Endothelial cell of umbilical vein (primary cell): ENCODE measurements around the gene ZNF438. TPM values are rescaled to one million over a fixed set of nuclear protein-coding genes. Genes with fewer than 3 reads are reported as not detected.

Experiments used
- BruUV-seq: library from RNA; stranded (reverse); fragments of 400-500 nt; replicated peaks from 2 replicates; lab custom pipeline; 2021; lab: Mats Ljungman, UMichigan
- CTCF ChIA-PET: fragments of 300-600, 350-600 bp; sonication (Branson Sonifier 250); formaldehyde crosslinking; loops from one replicate; lab custom pipeline; 2021; ENCODE audit warnings: antibody characterized with exemption, inconsistent platforms; lab: Charles Lee
- POLR2A ChIA-PET: fragments of 300-600, 350-600 bp; sonication (Branson Sonifier 250); formaldehyde crosslinking; loops from one replicate; lab custom pipeline; 2021; ENCODE audit warnings: antibody characterized with exemption, inconsistent platforms; lab: Charles Lee
- DNase-seq: peaks from one replicate; pipeline ENCODE4 v3.0.0-alpha.2; 2011; ENCODE audit warnings: low read depth, low spot score
- FAIRE-seq: peaks from 2 replicates; lab custom pipeline; 2011; peaks lifted over from hg19 to GRCh38; lab: Jason Lieb, UNC
- H2AFZ ChIP-seq: 2 replicates; pipeline ENCODE4 v1.6.0; 2012; ENCODE audit warnings: low read depth, low read length, control low read depth, inconsistent platforms
- H3K27ac ChIP-seq: 2 replicates; pipeline ENCODE4 v1.5.1; 2011; ENCODE audit warnings: low read depth, mild to moderate bottlenecking, control low read depth, low read length, moderate library complexity; ENCODE audit not compliant: insufficient read depth
- H3K27me3 ChIP-seq, 2 experiments: 2 replicates each; pipeline versions ENCODE4 v1.6.0 to v1.6.1; 2011; ENCODE audit warnings: low read length in 2 of 2, mixed read lengths in 1 of 2; ENCODE audit not compliant: control insufficient read depth in 2 of 2, insufficient read depth in 2 of 2
- H3K36me3 ChIP-seq, 2 experiments: 2 replicates in 1 of 2; 3 replicates in 1 of 2; pipeline ENCODE4 v1.5.1; 2011; ENCODE audit warnings: low read length in 2 of 2, mild to moderate bottlenecking in 1 of 2, moderate library complexity in 1 of 2; ENCODE audit not compliant: control insufficient read depth in 2 of 2, insufficient read depth in 2 of 2; ENCODE audit errors: extremely low read depth in 1 of 2
- H3K4me1 ChIP-seq: 3 replicates; pipeline ENCODE4 v1.5.1; 2011; ENCODE audit warnings: mild to moderate bottlenecking, low read length; ENCODE audit not compliant: control insufficient read depth, insufficient read depth; ENCODE audit errors: extremely low read depth
- H3K4me2 ChIP-seq: 2 replicates; pipeline ENCODE4 v1.6.1; 2011; ENCODE audit warnings: low read length, control low read depth, mixed read lengths; ENCODE audit not compliant: insufficient read depth
- H3K4me3 ChIP-seq, 3 experiments: fragments of 200-600 bp in 1 of 3; sonication (generic), shearing (Covaris generic) in 1 of 3; replicated peaks in 1 of 3; 2 replicates each; pipeline ENCODE4 v1.5.1; 2011 to 2016; ENCODE audit warnings: control low read depth in 3 of 3, low read length in 3 of 3, mild to moderate bottlenecking in 2 of 3, inconsistent platforms in 1 of 3, low read depth in 1 of 3, moderate library complexity in 1 of 3; ENCODE audit not compliant: insufficient read depth in 1 of 3
- H3K79me2 ChIP-seq: 2 replicates; pipeline ENCODE4 v1.6.0; 2012; ENCODE audit warnings: low read length, inconsistent platforms; ENCODE audit not compliant: control insufficient read depth, insufficient read depth
- H3K9ac ChIP-seq: replicated peaks from 2 replicates; pipeline ENCODE3; 2011; ENCODE audit warnings: low read length, control low read depth; ENCODE audit not compliant: insufficient read depth; ENCODE audit errors: extremely low read depth
- H3K9me1 ChIP-seq: replicated peaks from 3 replicates; pipeline ENCODE4 v1.6.0; 2011; ENCODE audit warnings: mild to moderate bottlenecking, low read length; ENCODE audit not compliant: control insufficient read depth, insufficient read depth; ENCODE audit errors: extremely low read depth
- H3K9me3 ChIP-seq: replicated peaks from 2 replicates; pipeline ENCODE4 v1.5.1; 2012; ENCODE audit warnings: low read length, inconsistent platforms; ENCODE audit not compliant: control insufficient read depth, insufficient read depth
- H4K20me1 ChIP-seq: replicated peaks from 2 replicates; pipeline ENCODE3; 2011; ENCODE audit warnings: mild to moderate bottlenecking, low read length; ENCODE audit not compliant: control insufficient read depth, insufficient read depth; ENCODE audit errors: extremely low read depth
- CTCF ChIP-seq, 2 donors: IDR thresholded peaks; 1 replicate in 1 of 2; 2 replicates in 1 of 2; pipeline ENCODE4 v1.5.1; 2011; ENCODE audit warnings: low read length in 2 of 2, mild to moderate bottlenecking in 2 of 2, moderate library complexity in 2 of 2, control low read depth in 1 of 2, inconsistent platforms in 1 of 2, low read depth in 1 of 2; ENCODE audit not compliant: insufficient read depth in 1 of 2; ENCODE audit errors: extremely low read depth in 1 of 2
- JUN ChIP-seq: IDR thresholded peaks from 2 replicates; pipeline ENCODE4 v1.6.1; 2011; ENCODE audit warnings: borderline replicate concordance, low read depth; ENCODE audit not compliant: insufficient read length, insufficient read depth
- POLR2AphosphoS5 ChIP-seq: IDR thresholded peaks from 2 replicates; pipeline ENCODE4 v1.6.1; 2012; ENCODE audit warnings: low read depth, mild to moderate bottlenecking, control low read depth, low read length, moderate library complexity; ENCODE audit not compliant: insufficient read depth
- dilution Hi-C: fragments of 300-500 bp; cut with MboI; formaldehyde crosslinking; loops from one replicate; pipeline ENCODE4 v1.15.0; 2019; ENCODE audit warnings: low sequenced_read_pairs; ENCODE audit not compliant: extremely low pct_ligation_motif_present
- intact Hi-C: fragments of 100-400 bp; cut with micrococcal nuclease; formaldehyde crosslinking; loops from one replicate; pipeline ENCODE4 v1.10.0; 2022
- polyA plus RNA-seq, 4 experiments: library from polyadenylated mRNA; depleted of rRNA in 3 of 4; stranded (reverse) in 3 of 4; unstranded in 1 of 4; fragments of >200 nt; gene quantifications; 2 replicates each; pipeline versions ENCODE4 v1.2.1 to v1.2.3, GENCODE V29; 2011 to 2012; ENCODE audit warnings: missing spikeins in 1 of 4
- total RNA-seq: library from RNA; stranded (reverse); gene quantifications from 2 replicates; pipeline ENCODE4 v1.2.3, GENCODE V29; 2021

Gene ZNF438
- total and polyA plus RNA-seq, 2 donors (not counting 3 experiments of a cell fraction or from before 2014, with no cell fraction given) = 7.2 to 15.1 TPM

- H3K4me3 ChIP-seq = no peak overlapping the region
- H2AFZ ChIP-seq = no peak overlapping the region
- no peaks in the 10 kb centered on the region for H3K36me3 ChIP-seq
- H3K4me2 ChIP-seq = no peak overlapping the region
- H3K4me1 ChIP-seq = no peaks in the 10 kb centered on the region
- H3K9ac ChIP-seq = no peak overlapping the region
- dilution Hi-C loops (no loop called here), intact Hi-C loops (no loop called here)
- ChIA-PET POLR2A (no interaction called here), CTCF (no interaction called here)
- no peak for DNase-seq
- H3K27ac ChIP-seq = no peak overlapping the region
- H3K27me3 ChIP-seq = no peaks in the 10 kb centered on the region
- H4K20me1 ChIP-seq = no peaks in the 10 kb centered on the region
- no peak for TF ChIP-seq CTCF (IDR thresholded peaks at IDR 0.05; ENCODE audit: extremely low read depth in 1 of 2, insufficient read depth in 1 of 2, low read depth in 1 of 2, low read length in 2 of 2)
- no peak for FAIRE-seq
- H3K9me3 ChIP-seq = no peaks in the 10 kb centered on the region
- BruUV-seq = no TSS peak
- H3K79me2 ChIP-seq = no peaks in the 10 kb centered on the region
- no peaks in the 10 kb centered on the region for H3K9me1 ChIP-seq
These were observed 197.0 kb downstream of the ZNF438 start for GRCh38 chr10:30834651-30835050.

GRCh38 chr10:30834153-30834552 lies 197.5 kb downstream of the ZNF438 start:
- DNase-seq = no peak
- ChIA-PET POLR2A (no interaction called here), CTCF (interaction anchor here (0.6 to 1.2 kb wide), 3 partner anchors 13 to 1102 kb away, joined by 3 read pairs; no protein-coding TSS in a partner anchor)
- intact Hi-C loops (no loop called here), dilution Hi-C loops (no loop called here)
- no peaks in the 10 kb centered on the region for H4K20me1 ChIP-seq
- H3K4me2 ChIP-seq = no peak overlapping the region
- TF ChIP-seq JUN = no peak
- no peak for TF ChIP-seq POLR2AphosphoS5
- BruUV-seq = no TSS peak
- no peak overlapping the region for H2AFZ ChIP-seq
- no peak for FAIRE-seq
- H3K27me3 ChIP-seq = no peaks in the 10 kb centered on the region
- no peak overlapping the region for H3K9ac ChIP-seq
- H3K36me3 ChIP-seq = no peaks in the 10 kb centered on the region
- H3K9me3 ChIP-seq = no peaks in the 10 kb centered on the region
- no peak overlapping the region for H3K27ac ChIP-seq
- H3K4me3 ChIP-seq = no peak overlapping the region
- no peaks in the 10 kb centered on the region for H3K4me1 ChIP-seq
- H3K9me1 ChIP-seq = no peaks in the 10 kb centered on the region
- no peaks in the 10 kb centered on the region for H3K79me2 ChIP-seq
